Stomach smooth muscle (tissue), 2 donors: Measurements from ENCODE around the gene ERG28.
A peak's percentile ranks its signal among the peaks of the same experiment; 100 is the strongest.

ENCODE experiments used
- H3K27ac ChIP-seq: one replicate; pipeline ENCODE4 v1.7.0; 2013; ENCODE audit warnings: mild to moderate bottlenecking, low read length, inconsistent platforms
- H3K27me3 ChIP-seq, 2 donors: one replicate each; pipeline ENCODE4 v1.7.0; 2013; ENCODE audit warnings: low read length in 2 of 2; ENCODE audit not compliant: insufficient read depth in 2 of 2, control insufficient read depth in 1 of 2
- H3K36me3 ChIP-seq, 2 donors: one replicate each; pipeline ENCODE4 v1.7.0; 2013; ENCODE audit warnings: low read length in 2 of 2; ENCODE audit not compliant: control insufficient read depth in 2 of 2, insufficient read depth in 2 of 2
- H3K4me1 ChIP-seq: one replicate; pipeline ENCODE4 v1.7.0; 2013; ENCODE audit warnings: low read length; ENCODE audit not compliant: control insufficient read depth, insufficient read depth
- H3K4me3 ChIP-seq, 2 donors: one replicate each; pipeline ENCODE4 v1.7.0; 2013; ENCODE audit warnings: low read length in 2 of 2
- H3K9ac ChIP-seq, 2 donors: one replicate each; pipeline ENCODE4 v1.7.0; 2013; ENCODE audit warnings: low read length in 2 of 2, mild to moderate bottlenecking in 1 of 2
- H3K9me3 ChIP-seq, 2 donors: one replicate each; pipeline ENCODE4 v1.7.0; 2013; ENCODE audit warnings: low read length in 2 of 2; ENCODE audit not compliant: control insufficient read depth in 2 of 2
- donor health status: healthy.
- donor health status: Pancreatic carcinoma.

ERG28 gene

GRCh38 chr14:75660630-75661498 lies at the start of gene ERG28, which contains the start of gene TTLL5:
ERG28 (minus strand) TSS chr14:75660876; CDS start chr14:75657502, 3,374 bp downstream.
TTLL5 (plus strand) TSS chr14:75661246; CDS start chr14:75663150, 1,904 bp downstream.
- H3K9ac ChIP-seq: peak within 1 kb of the TSS; percentile 80 to 87
- peak within 1 kb of the TSS; percentile 78 for H3K27ac ChIP-seq
- H3K4me3 ChIP-seq: peak within 1 kb of the TSS; percentile 94 to 99
- H3K9me3 ChIP-seq: no peaks in the 10 kb centered on the region
- H3K36me3 ChIP-seq: peaks cover 0 to 8% of the 10 kb centered on the region in 2 donors
- peaks cover 7% of the 10 kb centered on the region for H3K4me1 ChIP-seq
- no peaks in the 10 kb centered on the region for H3K27me3 ChIP-seq

DNA sequence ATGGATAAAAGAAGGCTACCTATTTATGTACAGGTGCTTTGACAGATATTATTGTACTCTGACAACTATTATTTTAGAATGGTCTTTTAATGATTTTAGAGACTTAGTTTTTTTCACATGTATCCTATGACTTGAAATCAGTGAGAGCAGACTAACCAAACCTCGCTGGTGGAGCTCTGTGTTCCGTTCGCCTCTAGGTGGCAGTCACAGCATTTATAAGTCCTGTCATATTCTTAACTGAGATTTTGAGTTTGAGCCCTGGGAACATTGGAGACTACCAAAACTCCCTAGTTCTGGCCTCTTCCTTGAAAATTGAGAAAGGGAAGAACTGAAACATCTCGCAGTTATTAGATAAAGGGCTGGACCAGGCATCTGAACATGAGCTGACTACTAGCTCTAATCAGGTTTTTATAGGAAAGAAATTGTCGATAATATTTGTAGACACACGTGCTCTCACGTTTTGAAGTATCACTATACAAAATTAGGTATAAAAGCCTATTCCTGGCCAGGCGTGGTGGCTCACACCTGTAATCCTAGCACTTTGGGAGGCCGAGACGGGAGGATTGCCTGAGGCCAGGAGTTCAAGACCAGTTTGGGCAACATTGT lies 48.6 kb upstream of the ERG28 start:
- Histone ChIP-seq H3K9ac (no peak overlapping the region), H3K9me3 (no peaks in the 10 kb centered on the region), H3K27me3 (no peaks in the 10 kb centered on the region), H3K27ac (no peak overlapping the region), H3K4me3 (no peak overlapping the region), H3K4me1 (peaks cover 8% of the 10 kb centered on the region), H3K36me3 (no peaks in the 10 kb centered on the region)

GRCh38 chr14:75705014-75705413 lies 44.3 kb upstream of the ERG28 start:
- no peak overlapping the region for H3K9ac ChIP-seq
- peaks cover 11% of the 10 kb centered on the region for H3K4me1 ChIP-seq
- H3K36me3 ChIP-seq: peaks cover 0 to 4% of the 10 kb centered on the region in 2 donors
- no peaks in the 10 kb centered on the region for H3K27me3 ChIP-seq
- no peaks in the 10 kb centered on the region for H3K9me3 ChIP-seq
- H3K27ac ChIP-seq: no peak overlapping the region
- H3K4me3 ChIP-seq: no peak overlapping the region

GRCh38 chr14:75703467-75703866 lies 42.8 kb upstream of the ERG28 start:
- Histone ChIP-seq H3K9me3 (no peaks in the 10 kb centered on the region), H3K4me3 (no peak overlapping the region), H3K27ac (no peak overlapping the region), H3K4me1 (peaks cover 11% of the 10 kb centered on the region), H3K9ac (no peak overlapping the region), H3K27me3 (no peaks in the 10 kb centered on the region), H3K36me3 (peaks cover 7 to 9% of the 10 kb centered on the region in 2 donors)

DNA sequence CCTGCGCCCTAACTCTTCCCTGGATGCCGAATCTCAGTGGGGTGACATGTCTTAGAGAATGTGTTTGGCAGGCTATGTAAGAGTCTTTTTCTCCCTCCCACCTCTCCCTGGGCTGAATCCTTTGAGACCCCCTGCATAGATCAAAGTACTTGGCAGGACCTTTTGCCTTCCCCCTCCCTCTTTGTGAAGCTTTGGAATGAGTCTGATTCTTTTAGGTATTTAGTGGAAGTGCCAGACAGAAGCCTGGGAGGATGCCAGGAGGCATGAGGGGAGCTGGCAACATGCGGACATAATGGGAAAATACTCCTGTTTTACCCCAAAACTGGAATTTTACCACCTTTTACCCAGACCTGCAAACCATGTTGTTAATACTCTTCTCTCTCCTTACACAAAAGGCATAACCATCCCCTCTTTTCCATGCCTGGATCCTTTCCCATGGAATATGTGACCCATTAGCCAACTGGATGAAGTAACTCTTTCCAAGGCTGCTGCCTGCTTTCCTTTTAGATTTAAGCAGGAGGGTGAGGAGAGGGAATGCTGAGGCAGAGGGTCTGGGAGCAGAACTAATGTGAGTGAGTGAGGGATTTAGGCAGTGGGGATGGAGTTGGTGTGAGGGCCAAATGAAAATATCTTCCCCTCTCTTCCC lies 42.1 kb upstream of the ERG28 start:
- H3K27ac ChIP-seq: peak overlapping the region; percentile 59
- H3K9me3 ChIP-seq: no peaks in the 10 kb centered on the region
- peaks cover 7 to 9% of the 10 kb centered on the region in 2 donors for H3K36me3 ChIP-seq
- peaks cover 11% of the 10 kb centered on the region for H3K4me1 ChIP-seq
- no peaks in the 10 kb centered on the region for H3K27me3 ChIP-seq
- H3K9ac ChIP-seq: peak overlapping the region in 1 of 2 donors; percentile 37
- no peak overlapping the region for H3K4me3 ChIP-seq

DNA sequence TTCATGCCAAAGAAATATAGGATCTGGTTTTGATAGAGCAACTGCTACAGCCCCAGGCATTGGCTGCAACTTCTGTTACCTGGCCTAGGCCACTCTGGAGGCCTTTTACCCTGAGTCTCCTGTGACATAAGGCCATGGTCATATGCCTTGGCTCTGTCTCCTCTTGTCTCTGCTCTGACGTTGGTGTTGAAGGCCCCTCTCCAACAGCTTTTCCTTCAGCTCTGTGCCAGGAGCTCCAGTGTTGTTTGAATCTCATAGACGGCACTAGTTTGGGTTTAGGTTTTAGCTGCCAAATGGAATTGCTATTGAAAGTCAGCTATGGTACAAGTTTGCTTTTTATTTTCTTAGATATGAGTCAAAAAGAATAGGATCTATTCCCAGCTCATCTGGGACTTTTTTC lies 41.4 kb upstream of the ERG28 start:
- Histone ChIP-seq H3K9me3 (no peaks in the 10 kb centered on the region), H3K9ac (no peak overlapping the region), H3K4me1 (peaks cover 11% of the 10 kb centered on the region), H3K4me3 (no peak overlapping the region), H3K27me3 (no peaks in the 10 kb centered on the region), H3K36me3 (peaks cover 7 to 9% of the 10 kb centered on the region in 2 donors), H3K27ac (peak overlapping the region; percentile 59)

DNA sequence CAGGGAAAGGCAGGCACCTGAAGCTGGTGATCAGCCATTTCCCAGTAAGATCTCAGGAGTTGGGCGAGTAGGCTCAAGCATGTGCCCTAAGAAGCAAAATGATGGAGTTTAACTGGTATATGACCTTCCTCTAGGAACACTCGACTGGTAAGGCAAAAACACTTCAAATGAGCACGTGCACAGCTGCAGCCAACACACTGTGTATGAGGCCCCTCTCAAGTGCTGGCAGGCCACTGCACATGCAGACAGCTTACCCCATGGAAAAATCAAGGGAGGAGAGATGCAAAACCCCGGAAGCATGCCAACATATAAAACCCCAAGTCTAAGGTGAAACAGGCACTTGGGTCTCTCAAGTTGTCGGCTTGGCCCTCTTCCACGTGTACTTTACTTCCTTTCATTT lies 39.6 kb upstream of the ERG28 start:
- no peaks in the 10 kb centered on the region for H3K27me3 ChIP-seq
- H3K4me3 ChIP-seq: no peak overlapping the region
- no peak overlapping the region for H3K27ac ChIP-seq
- H3K9ac ChIP-seq: no peak overlapping the region
- H3K36me3 ChIP-seq: peaks cover 7 to 9% of the 10 kb centered on the region in 2 donors
- no peaks in the 10 kb centered on the region for H3K9me3 ChIP-seq
- peaks cover 11% of the 10 kb centered on the region for H3K4me1 ChIP-seq

GRCh38 chr14:75699331-75699730 lies 38.7 kb upstream of the ERG28 start:
- Histone ChIP-seq H3K36me3 (peaks cover 7 to 9% of the 10 kb centered on the region in 2 donors), H3K4me3 (no peak overlapping the region), H3K27me3 (no peaks in the 10 kb centered on the region), H3K4me1 (peaks cover 11% of the 10 kb centered on the region), H3K9ac (no peak overlapping the region), H3K9me3 (no peaks in the 10 kb centered on the region), H3K27ac (no peak overlapping the region)

GRCh38 chr14:75697918-75698317 lies 37.2 kb upstream of the ERG28 start:
- H3K4me3 ChIP-seq: no peak overlapping the region
- no peaks in the 10 kb centered on the region for H3K9me3 ChIP-seq
- peaks cover 7 to 9% of the 10 kb centered on the region in 2 donors for H3K36me3 ChIP-seq
- H3K4me1 ChIP-seq: peaks cover 11% of the 10 kb centered on the region
- H3K27ac ChIP-seq: no peak overlapping the region
- no peak overlapping the region for H3K9ac ChIP-seq
- H3K27me3 ChIP-seq: no peaks in the 10 kb centered on the region

DNA sequence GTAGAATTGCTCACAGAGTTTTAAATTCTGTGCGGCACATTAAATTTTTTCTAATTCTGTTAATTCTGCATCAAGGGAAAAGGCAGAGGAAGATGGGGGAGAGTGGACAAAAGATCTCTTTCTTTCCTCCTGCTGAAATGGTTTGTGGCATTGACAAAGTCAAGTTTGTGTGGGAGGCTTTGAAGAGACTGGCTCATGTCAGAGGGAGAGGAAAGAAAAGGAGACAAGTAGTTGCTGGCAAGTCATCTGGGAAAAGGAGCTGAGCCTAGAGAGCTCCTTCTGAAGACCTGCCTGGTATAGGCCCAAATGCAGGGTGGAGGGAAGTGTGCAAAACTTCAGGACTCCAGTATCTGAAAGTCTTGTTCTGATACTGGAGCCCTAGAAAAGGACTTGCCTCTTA lies 36.7 kb upstream of the ERG28 start:
- Histone ChIP-seq H3K4me1 (peaks cover 6% of the 10 kb centered on the region), H3K9me3 (no peaks in the 10 kb centered on the region), H3K4me3 (no peak overlapping the region), H3K27ac (no peak overlapping the region), H3K9ac (no peak overlapping the region), H3K27me3 (no peaks in the 10 kb centered on the region), H3K36me3 (peaks cover 7 to 9% of the 10 kb centered on the region in 2 donors)
